HG02759 (cell line): ENCODE data around the gene PCDHGA9.
"Not testable (repeated sequence)": the region's sequence is repeated elsewhere in the genome, so short reads cannot be mapped to it uniquely, and the experiment has no call there.

Experiments used
- ATAC-seq: cut with Tn5 transposase; IDR thresholded peaks from one replicate; pipeline ENCODE4 v1.9.1; 2021; ENCODE audit warnings: mild to moderate bottlenecking, moderate library complexity; ENCODE audit not compliant: unreplicated experiment

The PCDHGA9 gene

DNA sequence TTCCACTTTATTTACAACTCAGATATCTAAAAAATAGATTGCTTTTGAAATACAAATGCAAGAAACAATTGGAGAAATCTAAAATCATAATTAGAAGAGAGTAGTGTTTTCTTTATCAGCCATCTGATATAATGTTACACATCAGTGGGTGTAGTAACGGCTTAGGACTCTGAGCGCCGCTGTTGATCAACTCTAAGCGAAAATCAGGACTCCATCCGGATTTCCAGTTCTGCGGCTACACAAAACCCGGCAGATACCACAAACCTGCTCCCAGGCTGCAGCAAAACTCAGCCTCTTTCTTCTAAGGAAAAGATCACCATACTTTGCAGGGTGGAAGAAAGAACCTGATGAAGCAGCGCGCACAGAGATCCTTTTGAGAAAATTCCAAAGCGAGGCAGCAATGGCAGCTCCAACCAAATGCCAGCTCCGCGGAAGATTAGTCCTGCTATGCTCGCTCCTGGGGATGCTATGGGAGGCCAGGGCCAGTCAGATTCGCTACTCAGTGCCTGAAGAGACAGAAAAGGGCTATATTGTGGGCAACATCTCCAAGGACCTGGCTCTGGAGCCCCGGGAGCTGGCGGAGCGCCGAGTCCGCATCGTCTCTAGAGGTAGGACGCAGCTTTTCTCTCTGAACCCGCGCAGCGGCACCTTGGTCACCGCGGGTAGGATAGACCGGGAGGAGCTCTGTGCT lies at the start of gene PCDHGA9:
TSS of gene PCDHGA9 (plus strand) at position 226 of the 691 bp plus-strand sequence. CDS start at position 401, 175 bp downstream.
- ATAC-seq = no peak

GRCh38 chr5:141354900-141355469 lies 47.6 kb upstream of the PCDHGA9 start, which contains the start of gene PCDHGA4:
PCDHGA4 (plus strand) TSS chr5:141355021; CDS start chr5:141355108, 87 bp downstream.
- no peak for ATAC-seq

GRCh38 chr5:141355641-141356040 lies 46.9 kb upstream of the PCDHGA9 start:
- ATAC-seq = no peak

DNA sequence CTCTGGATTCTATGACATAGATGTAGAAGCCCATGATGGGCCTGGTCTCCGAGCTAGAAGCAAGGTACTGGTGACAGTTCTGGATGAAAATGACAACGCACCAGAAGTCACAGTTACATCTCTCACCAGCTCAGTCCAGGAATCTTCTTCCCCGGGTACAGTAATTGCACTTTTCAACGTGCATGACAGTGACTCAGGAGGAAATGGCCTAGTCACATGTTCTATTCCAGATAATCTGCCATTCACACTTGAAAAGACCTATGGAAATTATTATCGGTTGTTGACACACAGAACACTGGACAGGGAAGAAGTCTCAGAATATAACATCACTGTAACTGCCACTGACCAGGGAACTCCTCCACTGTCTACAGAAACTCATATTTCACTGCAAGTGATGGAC lies 46.4 kb upstream of the PCDHGA9 start:
- no peak for ATAC-seq

DNA sequence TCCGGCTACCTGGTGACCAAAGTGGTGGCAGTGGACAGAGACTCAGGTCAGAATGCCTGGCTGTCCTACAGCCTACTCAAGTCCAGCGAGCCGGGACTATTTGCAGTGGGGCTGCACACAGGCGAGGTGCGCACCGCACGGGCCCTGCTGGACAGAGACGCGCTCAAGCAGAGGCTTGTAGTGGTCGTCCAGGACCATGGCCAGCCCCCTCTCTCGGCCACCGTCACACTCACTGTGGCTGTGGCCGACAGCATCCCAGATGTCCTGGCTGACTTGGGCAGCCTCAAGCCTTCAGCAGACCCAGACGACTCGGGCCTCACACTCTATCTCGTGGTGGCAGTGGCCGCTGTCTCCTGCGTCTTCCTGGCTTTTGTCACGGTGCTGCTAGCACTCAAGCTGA lies 45.6 kb upstream of the PCDHGA9 start:
- no peak for ATAC-seq

DNA sequence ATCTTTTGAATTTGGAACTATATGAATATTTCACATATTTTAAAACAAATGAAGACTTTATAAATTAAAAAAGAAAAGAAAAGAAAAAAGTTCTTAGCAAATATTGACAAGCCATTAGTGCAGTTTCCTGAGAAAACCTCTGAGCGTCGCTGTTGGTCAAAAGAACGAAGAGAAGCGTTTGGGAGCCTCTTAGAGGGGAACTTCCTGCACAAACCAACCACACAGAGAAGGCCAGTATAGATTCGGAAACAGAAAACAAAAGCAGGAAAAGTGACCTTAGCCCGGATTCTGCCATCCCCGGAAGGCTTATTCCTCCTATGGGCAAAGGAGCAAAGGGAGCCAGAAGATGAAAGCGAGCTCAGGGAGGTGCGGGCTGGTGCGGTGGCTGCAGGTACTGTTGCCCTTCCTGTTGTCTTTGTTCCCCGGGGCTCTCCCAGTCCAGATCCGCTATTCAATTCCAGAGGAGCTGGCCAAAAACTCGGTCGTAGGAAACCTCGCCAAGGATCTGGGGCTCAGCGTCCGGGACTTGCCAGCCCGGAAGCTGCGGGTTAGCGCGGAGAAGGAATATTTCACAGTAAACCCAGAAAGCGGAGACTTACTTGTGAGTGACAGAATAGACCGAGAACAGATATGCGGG lies 42.7 kb upstream of the PCDHGA9 start, which contains the start of gene PCDHGB2:
TSS of gene PCDHGB2 (plus strand) at position 205 of the 637 bp plus-strand sequence. CDS start at position 347, 142 bp downstream.
- peak; percentile 78 for ATAC-seq

GRCh38 chr5:141360685-141361084 lies 41.9 kb upstream of the PCDHGA9 start:
- ATAC-seq = no peak

- no peak for ATAC-seq
These were observed 39.9 kb upstream of the PCDHGA9 start for GRCh38 chr5:141362719-141363118.

- ATAC-seq = no peak
These were observed 38.5 kb upstream of the PCDHGA9 start, which contains the start of gene PCDHGA5 for GRCh38 chr5:141363952-141364660. PCDHGA5 (plus strand) TSS chr5:141364162; CDS start chr5:141364331, 169 bp downstream.

DNA sequence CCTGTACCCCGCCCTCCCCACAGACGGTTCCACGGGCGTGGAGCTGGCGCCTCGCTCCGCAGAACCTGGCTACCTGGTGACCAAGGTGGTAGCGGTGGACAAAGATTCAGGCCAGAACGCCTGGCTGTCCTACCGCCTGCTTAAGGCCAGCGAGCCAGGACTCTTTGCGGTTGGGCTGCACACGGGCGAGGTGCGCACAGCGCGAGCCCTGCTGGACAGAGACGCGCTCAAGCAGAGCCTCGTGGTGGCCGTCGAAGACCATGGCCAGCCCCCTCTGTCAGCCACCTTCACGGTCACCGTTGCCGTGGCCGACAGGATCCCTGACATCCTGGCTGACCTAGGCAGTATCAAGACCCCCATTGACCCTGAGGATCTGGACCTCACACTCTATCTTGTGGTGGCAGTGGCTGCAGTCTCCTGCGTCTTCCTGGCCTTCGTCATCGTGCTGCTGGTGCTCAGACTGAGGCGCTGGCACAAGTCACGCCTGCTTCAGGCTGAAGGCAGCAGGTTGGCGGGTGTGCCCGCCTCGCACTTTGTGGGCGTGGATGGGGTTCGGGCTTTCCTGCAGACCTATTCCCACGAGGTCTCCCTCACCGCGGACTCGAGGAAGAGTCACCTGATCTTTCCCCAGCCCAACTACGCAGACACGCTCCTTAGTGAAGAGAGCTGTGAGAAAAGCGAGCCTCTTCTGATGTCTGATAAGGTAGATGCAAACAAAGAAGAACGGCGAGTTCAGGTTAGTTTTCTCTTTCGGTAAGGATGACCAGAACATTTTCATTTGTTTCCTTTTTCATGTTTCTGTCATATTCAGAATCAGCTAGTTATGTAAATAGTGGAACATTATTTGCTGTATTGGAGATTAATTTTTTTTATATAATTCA lies 36.3 kb upstream of the PCDHGA9 start:
- ATAC-seq = no peak

DNA sequence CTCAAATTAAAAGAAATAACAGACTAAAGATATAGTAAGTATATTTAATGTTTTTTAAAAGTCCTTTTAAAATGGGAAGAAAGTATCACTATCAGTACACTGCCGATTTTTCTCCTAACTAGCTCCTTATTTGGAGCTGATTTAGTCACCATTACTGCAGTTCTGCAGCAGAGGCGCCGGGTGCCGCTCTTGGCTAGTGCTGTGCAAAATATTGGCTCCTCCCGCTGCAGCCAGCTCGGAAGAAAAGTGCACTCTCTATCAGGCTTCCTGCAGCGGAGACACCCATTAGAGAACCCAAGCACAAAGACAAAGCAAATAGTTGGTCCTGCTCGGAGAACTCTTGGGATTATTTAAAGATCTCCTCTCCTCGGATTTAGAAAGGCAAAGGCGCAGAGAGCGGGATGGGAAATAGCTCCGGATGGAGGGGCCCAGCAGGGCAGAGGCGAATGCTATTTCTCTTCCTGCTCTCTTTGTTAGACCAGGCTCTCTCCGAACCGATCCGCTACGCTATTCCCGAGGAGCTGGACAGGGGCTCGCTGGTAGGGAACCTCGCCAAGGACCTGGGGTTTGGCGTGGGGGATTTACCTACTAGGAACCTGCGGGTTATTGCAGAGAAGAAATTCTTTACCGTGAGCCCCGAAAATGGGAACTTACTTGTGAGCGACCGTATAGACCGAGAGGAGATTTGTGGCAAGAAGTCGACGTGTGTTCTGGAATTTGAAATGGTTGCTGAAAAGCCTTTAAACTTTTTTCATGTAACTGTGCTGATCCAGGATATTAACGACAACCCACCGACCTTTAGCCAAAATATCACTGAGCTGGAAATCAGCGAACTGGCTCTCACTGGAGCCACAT lies 32.4 kb upstream of the PCDHGA9 start, which contains the start of gene PCDHGB3:
TSS of gene PCDHGB3 (plus strand) at position 249 of the 855 bp plus-strand sequence. CDS start at position 402, 153 bp downstream.
- peak; percentile 95 for ATAC-seq

GRCh38 chr5:141371572-141372475 lies 30.8 kb upstream of the PCDHGA9 start:
- ATAC-seq = no peak

DNA sequence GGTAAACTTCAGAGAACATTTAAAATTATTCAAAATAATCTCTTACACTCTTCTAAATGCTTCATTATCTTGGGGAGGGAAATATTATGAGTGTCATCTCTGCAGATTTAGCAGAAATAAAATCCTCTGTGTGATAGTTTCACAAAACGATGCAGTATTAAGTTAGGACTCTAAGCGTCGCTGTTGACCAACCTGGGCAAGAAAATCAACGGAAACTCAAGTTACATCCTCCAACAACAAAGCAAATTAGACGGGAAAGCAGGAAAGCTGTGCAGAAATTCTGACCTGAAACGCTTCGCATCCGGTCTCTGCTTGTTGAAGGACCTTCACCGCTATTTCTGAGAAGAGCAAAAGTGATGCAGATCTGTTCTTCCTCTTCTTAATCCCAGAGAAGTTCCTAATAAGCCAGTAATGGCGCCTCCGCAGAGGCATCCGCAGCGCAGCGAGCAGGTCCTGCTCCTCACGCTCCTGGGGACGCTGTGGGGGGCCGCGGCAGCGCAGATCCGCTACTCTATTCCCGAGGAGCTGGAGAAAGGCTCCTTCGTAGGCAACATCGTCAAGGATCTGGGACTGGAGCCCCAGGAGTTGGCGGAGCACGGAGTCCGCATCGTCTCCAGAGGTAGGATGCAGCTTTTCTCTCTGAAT lies 28.8 kb upstream of the PCDHGA9 start, which contains the start of gene PCDHGA6:
TSS of gene PCDHGA6 (plus strand) at position 219 of the 645 bp plus-strand sequence. CDS start at position 412, 193 bp downstream.
- ATAC-seq = no peak

DNA sequence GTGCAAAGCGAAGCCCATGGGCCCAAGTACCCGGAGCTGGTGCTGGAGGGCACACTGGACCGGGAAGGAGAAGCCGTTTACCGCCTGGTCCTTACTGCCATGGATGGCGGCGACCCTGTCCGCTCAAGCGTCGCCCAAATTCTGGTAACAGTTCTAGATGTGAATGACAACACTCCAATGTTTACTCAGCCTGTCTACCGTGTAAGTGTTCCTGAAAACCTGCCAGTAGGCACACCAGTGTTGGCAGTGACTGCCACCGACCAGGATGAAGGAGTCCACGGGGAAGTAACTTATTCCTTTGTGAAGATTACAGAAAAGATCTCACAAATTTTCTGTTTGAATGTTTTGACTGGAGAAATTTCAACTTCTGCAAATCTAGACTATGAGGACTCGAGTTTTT lies 28.0 kb upstream of the PCDHGA9 start:
- ATAC-seq = no peak

DNA sequence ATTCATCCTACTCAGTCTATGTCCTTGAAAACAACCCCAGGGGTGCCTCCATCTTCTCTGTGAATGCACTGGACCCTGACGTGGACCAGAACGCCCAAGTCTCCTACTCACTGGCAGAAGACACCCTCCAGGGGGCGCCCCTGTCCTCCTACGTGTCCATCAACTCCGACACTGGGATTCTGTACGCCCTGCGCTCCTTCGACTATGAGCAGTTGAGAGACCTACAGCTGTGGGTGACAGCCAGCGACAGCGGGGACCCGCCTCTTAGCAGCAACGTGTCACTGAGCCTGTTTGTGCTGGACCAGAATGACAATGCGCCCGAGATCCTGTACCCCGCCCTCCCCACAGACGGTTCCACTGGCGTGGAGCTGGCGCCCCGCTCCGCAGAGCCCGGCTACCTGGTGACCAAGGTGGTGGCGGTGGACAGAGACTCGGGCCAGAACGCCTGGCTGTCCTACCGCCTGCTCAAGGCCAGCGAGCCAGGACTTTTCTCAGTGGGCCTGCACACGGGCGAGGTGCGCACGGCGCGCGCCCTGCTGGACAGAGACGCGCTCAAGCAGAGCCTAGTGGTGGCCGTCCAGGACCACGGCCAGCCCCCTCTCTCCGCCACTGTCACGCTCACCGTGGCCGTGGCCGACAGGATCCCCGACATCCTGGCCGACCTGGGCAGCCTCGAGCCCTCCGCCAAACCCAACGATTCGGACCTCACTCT lies 27.0 kb upstream of the PCDHGA9 start:
- not testable (repeated sequence) for ATAC-seq

DNA sequence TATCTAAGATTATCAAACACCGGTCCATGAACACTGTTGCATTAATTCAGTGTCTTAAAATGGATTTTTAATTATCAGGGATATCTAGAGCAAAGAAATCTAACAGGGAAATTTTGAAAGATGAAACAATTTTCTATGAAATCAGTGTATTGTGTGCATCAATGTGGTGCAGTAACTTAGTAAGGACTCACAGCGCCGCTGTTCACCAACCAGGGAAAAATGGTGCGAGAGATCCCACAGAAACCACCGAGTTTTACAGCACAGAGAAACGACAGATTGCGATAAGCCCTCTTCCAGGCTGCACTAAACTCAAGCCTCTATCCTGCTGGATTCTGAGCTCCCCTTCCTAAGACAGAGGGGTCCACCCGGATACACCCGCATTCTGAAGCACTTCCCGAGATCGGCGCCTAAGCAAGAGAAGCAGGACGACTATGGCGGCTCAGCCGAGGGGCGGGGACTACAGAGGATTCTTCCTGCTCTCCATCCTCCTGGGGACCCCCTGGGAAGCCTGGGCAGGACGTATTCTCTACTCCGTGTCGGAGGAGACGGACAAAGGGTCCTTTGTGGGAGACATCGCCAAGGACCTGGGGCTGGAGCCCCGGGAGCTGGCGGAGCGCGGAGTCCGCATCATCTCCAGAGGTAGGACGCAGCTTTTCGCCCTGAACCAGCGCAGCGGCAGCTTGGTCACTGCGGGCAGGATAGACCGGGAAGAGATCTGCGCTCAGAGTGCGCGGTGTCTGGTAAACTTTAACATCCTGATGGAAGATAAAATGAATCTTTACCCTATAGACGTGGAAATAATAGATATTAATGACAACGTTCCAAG lies 19.9 kb upstream of the PCDHGA9 start, which contains the start of gene PCDHGA7:
TSS of gene PCDHGA7 (plus strand) at position 274 of the 826 bp plus-strand sequence. CDS start at position 432, 158 bp downstream.
- no peak for ATAC-seq
